Hepatocyte (in vitro differentiated cells): Measurements from ENCODE around the gene ARHGAP21. TPM values are rescaled to one million over a fixed set of nuclear protein-coding genes. Genes with fewer than 3 reads are reported as not detected.

Experiments used
- DNase-seq: peaks from one replicate; pipeline ENCODE4 v3.0.0-alpha.2; 2016; ENCODE audit warnings: low spot score
- H2AFZ ChIP-seq: fragments of 200-600 bp; sonication (generic); 2 replicates; pipeline ENCODE4 v1.6.0; 2016; ENCODE audit warnings: antibody characterized with exemption, mild to moderate bottlenecking
- H3K27ac ChIP-seq: fragments of 200-600 bp; sonication (generic); 2 replicates; pipeline ENCODE4 v1.5.1; 2016; ENCODE audit warnings: mild to moderate bottlenecking
- H3K27me3 ChIP-seq: fragments of 200-600 bp; sonication (generic); 2 replicates; pipeline ENCODE4 v1.6.1; 2016
- H3K36me3 ChIP-seq: fragments of 200-600 bp; sonication (generic); replicated peaks from 2 replicates; pipeline ENCODE4 v1.5.1; 2016; ENCODE audit warnings: low read depth; ENCODE audit not compliant: insufficient read depth
- H3K4me1 ChIP-seq: fragments of 200-600 bp; sonication (generic); 2 replicates; pipeline ENCODE4 v1.5.1; 2016; ENCODE audit warnings: mild to moderate bottlenecking, moderate library complexity; ENCODE audit not compliant: insufficient read depth
- H3K4me2 ChIP-seq: fragments of 200-600 bp; sonication (generic); 2 replicates; pipeline ENCODE4 v1.6.0; 2016
- H3K4me3 ChIP-seq: fragments of 200-600 bp; sonication (generic); 2 replicates; pipeline ENCODE4 v1.5.1; 2016; ENCODE audit warnings: mild to moderate bottlenecking
- H3K79me2 ChIP-seq: fragments of 200-600 bp; sonication (generic); 2 replicates; pipeline ENCODE4 v1.6.0; 2017; ENCODE audit warnings: mild to moderate bottlenecking
- H3K9me2 ChIP-seq: fragments of 200-600 bp; sonication (generic); replicated peaks from 2 replicates; pipeline ENCODE4 v1.6.0; 2017; ENCODE audit warnings: mild to moderate bottlenecking; ENCODE audit not compliant: insufficient read depth
- H3K9me3 ChIP-seq: fragments of 200-600 bp; sonication (generic); 2 replicates; pipeline ENCODE4 v1.5.1; 2016; ENCODE audit warnings: low read depth, mild to moderate bottlenecking
- H4K20me1 ChIP-seq: fragments of 200-600 bp; sonication (generic); 2 replicates; pipeline ENCODE4 v1.6.0; 2016; ENCODE audit warnings: mild to moderate bottlenecking; ENCODE audit not compliant: insufficient read depth, poor library complexity, severe bottlenecking
- CTCF ChIP-seq: fragments of 200-600 bp; sonication (generic); IDR thresholded peaks from 2 replicates; pipeline ENCODE4 v1.5.1; 2016; ENCODE audit warnings: antibody characterized with exemption, mild to moderate bottlenecking; ENCODE audit not compliant: poor library complexity
- EZH2 ChIP-seq: fragments of 200-600 bp; sonication (generic); IDR thresholded peaks from 2 replicates; pipeline ENCODE4 v1.6.1; 2016; ENCODE audit warnings: antibody characterized with exemption, mild to moderate bottlenecking, borderline replicate concordance
- EZH2phosphoT487 ChIP-seq: fragments of 200-600 bp; sonication (generic); IDR thresholded peaks from one replicate; pipeline ENCODE4 v1.6.1; 2018; ENCODE audit warnings: antibody characterized with exemption, mild to moderate bottlenecking, low read depth, moderate library complexity; ENCODE audit not compliant: unreplicated experiment, severe bottlenecking
- WGBS: methylation state at CpG from one replicate; pipeline ENCODE4 v1.1.6; 2016; ENCODE audit warnings: low lambda C conversion rate; ENCODE audit errors: missing lambda C conversion rate; 5-methylcytosine and 5-hydroxymethylcytosine counted together
- polyA plus RNA-seq: library from polyadenylated mRNA; unstranded; fragments of >200 nt; fragmentation: Nextera tagmentation; extraction: Ambion mirVana; gene quantifications from 2 replicates; pipeline ENCODE4 v1.2.1, GENCODE V29; 2016
- total RNA-seq: library from RNA; depleted of rRNA; stranded (reverse); fragments of >200 nt; gene quantifications from 2 replicates; pipeline ENCODE4 v1.2.3, GENCODE V29; 2014

ARHGAP21 gene
- total and polyA plus RNA-seq, 2 experiments from 2014 or later: 15.1 to 70.2 TPM

DNA sequence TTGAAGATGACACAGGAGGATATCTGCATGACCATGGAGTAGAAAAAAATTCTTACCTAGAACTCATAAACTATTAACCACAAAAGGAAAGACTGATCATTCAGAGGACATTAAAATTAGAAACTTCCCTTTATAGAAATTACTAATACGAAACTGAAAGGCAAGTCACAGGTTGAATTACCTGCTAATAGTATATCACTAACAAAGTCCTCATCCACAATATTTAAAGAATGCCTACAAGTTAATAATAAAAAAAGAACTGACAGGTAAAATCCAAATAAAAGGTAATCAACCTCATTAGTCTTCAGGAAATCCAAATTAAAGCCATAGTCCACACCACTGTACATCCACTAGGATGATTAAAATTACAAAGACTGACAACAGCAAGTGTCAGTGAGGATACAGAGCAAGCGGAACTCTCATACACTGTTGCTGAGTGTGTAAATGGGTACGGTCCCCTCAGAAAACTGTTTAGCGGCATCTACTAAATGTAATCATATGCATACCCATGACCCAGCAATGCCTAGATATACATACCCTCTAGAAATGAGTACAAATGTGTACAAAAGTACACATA, 71.2 kb downstream of the ARHGAP21 start:
- 98% methylated on average over 4 of the region's 4 CpGs for WGBS
- no peaks in the 10 kb centered on the region for H3K9me3 ChIP-seq
- peaks cover 37% of the 10 kb centered on the region for H3K79me2 ChIP-seq
- TF ChIP-seq CTCF (no peak), EZH2 (no peak), EZH2phosphoT487 (no peak)
- H2AFZ ChIP-seq: no peak overlapping the region
- no peaks in the 10 kb centered on the region for H3K27me3 ChIP-seq
- H3K9me2 ChIP-seq: no peaks in the 10 kb centered on the region
- H3K4me3 ChIP-seq: no peak overlapping the region
- no peak for DNase-seq
- H3K36me3 ChIP-seq: no peaks in the 10 kb centered on the region
- no peaks in the 10 kb centered on the region for H3K4me1 ChIP-seq
- peaks cover 3% of the 10 kb centered on the region for H4K20me1 ChIP-seq
- H3K27ac ChIP-seq: no peak overlapping the region
- no peak overlapping the region for H3K4me2 ChIP-seq

DNA sequence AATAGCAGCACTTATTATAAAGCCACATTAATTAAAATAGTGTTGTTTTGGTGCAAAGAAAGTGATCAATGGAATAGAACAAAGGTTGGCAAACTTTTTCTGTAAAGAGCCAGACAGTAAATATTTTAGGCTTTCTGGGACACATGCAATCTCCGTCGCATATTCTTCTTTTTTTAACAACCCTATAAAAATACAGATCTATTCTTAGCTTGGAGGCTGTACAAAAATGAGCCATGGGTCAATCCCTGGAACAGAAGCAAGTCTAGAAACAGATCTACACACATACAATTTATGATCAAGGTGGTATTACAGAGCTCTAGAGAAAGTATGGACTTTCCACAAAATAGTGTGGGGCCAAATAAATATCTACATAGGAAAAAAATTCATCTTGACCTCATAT, 71.8 kb downstream of the ARHGAP21 start:
- no peak for TF ChIP-seq EZH2
- TF ChIP-seq EZH2phosphoT487: no peak
- TF ChIP-seq CTCF: no peak

DNA sequence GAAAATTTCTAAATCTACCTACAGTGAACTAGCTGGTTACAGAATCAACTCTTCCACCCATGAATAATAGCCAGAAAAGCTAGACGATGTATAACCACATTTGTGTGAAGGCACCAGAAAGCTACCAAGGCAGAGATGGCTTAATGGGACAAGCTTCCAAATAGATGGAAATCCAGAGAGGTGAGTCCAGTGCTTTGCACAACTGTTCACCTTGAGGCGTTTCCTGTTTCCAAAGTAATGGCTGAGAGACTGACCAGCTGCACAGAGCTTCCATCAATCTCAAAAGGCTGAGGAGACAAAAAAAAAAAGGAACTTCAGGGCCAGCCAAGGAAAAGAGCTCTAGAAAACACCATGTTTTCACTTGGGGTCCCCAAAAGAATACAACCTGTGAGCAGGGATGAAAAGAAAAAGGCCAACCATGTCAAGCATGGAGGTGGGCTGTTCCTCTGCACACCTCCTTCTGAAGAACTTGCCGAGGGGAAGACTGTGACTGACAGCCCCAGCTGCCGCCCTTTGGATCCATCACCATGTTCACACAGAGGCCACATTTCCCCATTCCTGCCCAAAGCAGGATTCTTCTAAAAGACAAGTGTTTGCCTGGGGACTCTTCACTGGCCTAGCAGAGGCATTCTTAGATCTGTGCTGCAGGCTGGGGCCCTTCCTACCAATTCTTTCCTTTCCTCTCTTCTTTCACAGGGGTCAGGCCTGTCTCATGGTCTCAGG, 72.9 kb downstream of the ARHGAP21 start:
- Histone ChIP-seq H3K9me3 (no peaks in the 10 kb centered on the region), H3K4me2 (no peak overlapping the region), H3K4me1 (no peaks in the 10 kb centered on the region), H3K27me3 (no peaks in the 10 kb centered on the region), H3K27ac (no peak overlapping the region), H3K36me3 (no peaks in the 10 kb centered on the region), H2AFZ (no peak overlapping the region), H4K20me1 (peaks cover 3% of the 10 kb centered on the region), H3K4me3 (no peak overlapping the region), H3K79me2 (peaks cover 38% of the 10 kb centered on the region), H3K9me2 (no peaks in the 10 kb centered on the region)
- TF ChIP-seq CTCF (no peak), EZH2phosphoT487 (no peak), EZH2 (no peak)
- WGBS: 89% methylated on average over 4 of the region's 4 CpGs
- DNase-seq: no peak

More for the DNA sequence above, 71.8 kb downstream of the ARHGAP21 start:
- no peak overlapping the region for H3K4me3 ChIP-seq
- H3K36me3 ChIP-seq: no peaks in the 10 kb centered on the region
- peaks cover 3% of the 10 kb centered on the region for H4K20me1 ChIP-seq
- H3K27ac ChIP-seq: no peak overlapping the region
- H3K9me2 ChIP-seq: no peaks in the 10 kb centered on the region
- no peaks in the 10 kb centered on the region for H3K4me1 ChIP-seq
- no peak overlapping the region for H2AFZ ChIP-seq
- H3K4me2 ChIP-seq: no peak overlapping the region
- WGBS: 57% methylated on average over 2 of the region's 2 CpGs
- peaks cover 38% of the 10 kb centered on the region for H3K79me2 ChIP-seq
- H3K9me3 ChIP-seq: no peaks in the 10 kb centered on the region
- DNase-seq: no peak
- H3K27me3 ChIP-seq: no peaks in the 10 kb centered on the region
